Type B pancreatic cell (in vitro differentiated cells): ENCODE measurements around the gene LGR5. TPM values are rescaled to one million over a fixed set of nuclear protein-coding genes. Genes with fewer than 3 reads are reported as not detected.

Experiments used
- DNase-seq: peaks from one replicate; pipeline ENCODE4 v3.0.0; 2021; ENCODE audit warnings: mixed read lengths; ENCODE audit not compliant: unreplicated experiment; ENCODE audit errors: extremely low spot score
- H3K27ac Mint-ChIP-seq: 2 replicates; pipeline ENCODE4 v1.8.0; 2021; ENCODE audit warnings: mild to moderate bottlenecking, mixed read lengths
- H3K27me3 Mint-ChIP-seq: 2 replicates; pipeline ENCODE4 v1.8.0; 2021; ENCODE audit warnings: mixed read lengths
- H3K36me3 Mint-ChIP-seq: 2 replicates; pipeline ENCODE4 v1.8.0; 2021; ENCODE audit warnings: mixed read lengths
- H3K4me1 Mint-ChIP-seq: one replicate; pipeline ENCODE4 v1.8.0; 2021; ENCODE audit warnings: mixed read lengths; ENCODE audit not compliant: unreplicated experiment
- H3K4me3 Mint-ChIP-seq: 2 replicates; pipeline ENCODE4 v1.8.0; 2021; ENCODE audit warnings: mild to moderate bottlenecking, mixed read lengths
- H3K9me3 Mint-ChIP-seq: 2 replicates; pipeline ENCODE4 v1.8.0; 2021; ENCODE audit warnings: mixed read lengths
- CTCF ChIP-seq: fragments of 200-600 bp; sonication (generic); conservative IDR thresholded peaks from 2 replicates; pipeline ENCODE4 v1.5.0; 2021; ENCODE audit warnings: antibody characterized with exemption, mild to moderate bottlenecking
- total RNA-seq: library from RNA; stranded (reverse); gene quantifications from 2 replicates; pipeline ENCODE4 v1.2.1, GENCODE V29; 2021; ENCODE audit warnings: low replicate concordance

LGR5 gene
- total RNA-seq, 1 donor from 2014 or later = 7.9 TPM

- DNase-seq = no peak
- no peaks in the 10 kb centered on the region for H3K9me3 Mint-ChIP-seq
- no peak for TF ChIP-seq CTCF
- H3K27ac Mint-ChIP-seq = no peak overlapping the region
- H3K4me1 Mint-ChIP-seq = no peaks in the 10 kb centered on the region
- H3K27me3 Mint-ChIP-seq = peaks cover 15% of the 10 kb centered on the region
- H3K4me3 Mint-ChIP-seq = no peak overlapping the region
- no peaks in the 10 kb centered on the region for H3K36me3 Mint-ChIP-seq
These were observed 22.3 kb downstream of the LGR5 start for GRCh38 chr12:71461787-71462328.

- H3K27me3 Mint-ChIP-seq = peaks cover 14% of the 10 kb centered on the region
- H3K9me3 Mint-ChIP-seq = no peaks in the 10 kb centered on the region
- H3K36me3 Mint-ChIP-seq = no peaks in the 10 kb centered on the region
- no peak for DNase-seq
- no peaks in the 10 kb centered on the region for H3K4me1 Mint-ChIP-seq
- TF ChIP-seq CTCF = no peak
- H3K4me3 Mint-ChIP-seq = no peak overlapping the region
- no peak overlapping the region for H3K27ac Mint-ChIP-seq
These were observed 26.2 kb downstream of the LGR5 start for GRCh38 chr12:71465796-71466195.

- Mint-ChIP-seq H3K27me3 (peaks cover 14% of the 10 kb centered on the region), H3K4me1 (no peaks in the 10 kb centered on the region), H3K36me3 (no peaks in the 10 kb centered on the region), H3K9me3 (no peaks in the 10 kb centered on the region), H3K4me3 (no peak overlapping the region), H3K27ac (no peak overlapping the region)
- no peak for TF ChIP-seq CTCF
- no peak for DNase-seq
These were observed 29.7 kb downstream of the LGR5 start for GRCh38 chr12:71469258-71469750.

- Mint-ChIP-seq H3K9me3 (no peaks in the 10 kb centered on the region), H3K4me1 (no peaks in the 10 kb centered on the region), H3K27me3 (peaks cover 4% of the 10 kb centered on the region), H3K27ac (no peak overlapping the region), H3K36me3 (no peaks in the 10 kb centered on the region), H3K4me3 (no peak overlapping the region)
- no peak for DNase-seq
- TF ChIP-seq CTCF = no peak
These were observed 32.9 kb downstream of the LGR5 start for GRCh38 chr12:71472441-71472911.

GRCh38 chr12:71474791-71475190 is 35.2 kb downstream of the LGR5 start:
- H3K9me3 Mint-ChIP-seq = no peaks in the 10 kb centered on the region
- no peak for TF ChIP-seq CTCF
- H3K36me3 Mint-ChIP-seq = no peaks in the 10 kb centered on the region
- no peak overlapping the region for H3K27ac Mint-ChIP-seq
- no peaks in the 10 kb centered on the region for H3K4me1 Mint-ChIP-seq
- H3K4me3 Mint-ChIP-seq = no peak overlapping the region
- no peak for DNase-seq
- H3K27me3 Mint-ChIP-seq = peaks cover 7% of the 10 kb centered on the region
